TTC549 (cell line): Measurements from ENCODE around the gene FBXO33.
A peak's percentile ranks its signal among the peaks of the same experiment; 100 is the strongest.

ENCODE experiments used
- FAIRE-seq: peaks from 2 replicates; lab custom pipeline; 2012; peaks lifted over from hg19 to GRCh38; lab: Jason Lieb, UNC

Gene FBXO33

DNA sequence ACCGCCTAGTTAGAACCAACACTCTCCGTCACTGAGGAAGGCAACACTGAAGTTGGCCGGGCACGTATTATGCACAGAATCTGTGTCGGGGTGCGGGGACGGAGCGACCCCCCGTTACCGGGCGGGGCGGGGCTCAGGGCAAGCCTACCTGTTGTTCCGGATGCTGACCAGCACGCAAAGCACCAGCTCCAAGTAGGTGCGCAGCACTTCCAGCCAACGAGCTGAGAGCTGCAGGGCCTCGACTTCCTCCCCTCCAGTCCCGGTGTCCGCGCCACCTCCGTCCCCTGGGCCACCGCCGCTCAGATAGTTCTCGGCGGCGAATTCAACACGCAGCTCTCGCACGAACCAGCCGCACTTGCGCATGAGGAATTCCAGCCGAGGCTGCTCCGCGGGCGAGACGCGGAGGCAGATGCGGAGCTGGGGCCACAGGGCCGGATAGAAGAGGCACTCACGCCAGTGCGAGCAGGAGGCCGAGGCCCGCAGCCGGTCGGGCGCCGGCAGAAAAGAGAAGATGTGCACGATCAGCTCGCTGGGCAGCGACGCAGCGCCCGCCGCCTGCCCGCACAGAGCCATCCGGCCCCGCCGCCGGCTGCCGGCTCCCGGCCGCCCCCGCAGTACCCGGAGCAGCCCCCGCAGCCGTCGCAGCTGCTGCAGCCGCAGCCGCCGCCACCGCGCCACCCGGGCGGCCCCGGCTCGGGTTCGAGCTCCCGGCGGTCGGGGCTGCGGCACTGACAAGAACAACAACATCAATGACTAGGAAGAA, 636 bp downstream of the FBXO33 start:
- FAIRE-seq, result no peak

- no peak for FAIRE-seq
Observed at GRCh38 chr14:39430762-39431415, 1.3 kb downstream of the FBXO33 start.

- FAIRE-seq, result no peak
Observed at GRCh38 chr14:39428118-39428517, 4.1 kb downstream of the FBXO33 start.

GRCh38 chr14:39426605-39427004, 5.6 kb downstream of the FBXO33 start:
- no peak for FAIRE-seq

GRCh38 chr14:39425947-39426346, 6.3 kb downstream of the FBXO33 start:
- FAIRE-seq, result peak; percentile 23

DNA sequence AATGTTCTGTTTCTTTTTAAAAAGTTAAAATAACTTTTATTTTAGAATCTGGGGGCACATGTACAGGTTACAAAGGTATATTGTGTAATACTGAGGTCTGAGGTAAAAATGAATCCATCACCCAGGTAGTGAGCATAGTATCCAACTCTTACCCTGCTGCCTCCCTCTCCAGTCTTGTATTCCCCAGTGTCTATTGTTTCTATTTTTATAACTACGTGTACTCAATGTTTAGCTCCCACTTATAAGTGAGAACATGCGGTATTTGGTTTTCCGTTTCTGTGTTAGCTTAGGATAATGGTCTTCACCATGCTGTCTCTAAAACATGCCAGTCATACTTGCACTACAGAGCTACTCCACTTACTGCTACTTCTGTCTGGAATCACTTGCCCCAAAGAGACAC, 8.4 kb downstream of the FBXO33 start:
- no peak for FAIRE-seq

- FAIRE-seq, result no peak
Observed at GRCh38 chr14:39422243-39422642, 10.0 kb downstream of the FBXO33 start.

DNA sequence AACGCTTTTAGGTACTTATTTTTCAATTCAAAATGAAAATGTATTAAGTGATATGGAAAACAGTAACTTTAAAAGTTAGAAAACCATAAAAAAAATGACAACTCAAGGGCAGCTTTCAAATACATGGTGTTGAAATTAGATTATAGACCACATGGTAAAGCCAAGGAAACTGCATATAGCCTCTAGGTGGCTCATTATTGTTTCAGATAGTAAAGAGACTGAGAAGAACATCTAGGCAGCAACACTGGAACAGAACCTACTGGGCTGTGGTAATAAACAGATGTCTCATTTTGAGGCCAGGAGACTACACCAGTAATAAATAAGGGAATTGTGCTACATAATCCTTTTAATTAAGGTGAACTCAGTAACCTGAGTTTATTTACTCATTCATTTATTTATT, 13.0 kb downstream of the FBXO33 start:
- no peak for FAIRE-seq

GRCh38 chr14:39417014-39417413, 15.2 kb downstream of the FBXO33 start:
- no peak for FAIRE-seq

DNA sequence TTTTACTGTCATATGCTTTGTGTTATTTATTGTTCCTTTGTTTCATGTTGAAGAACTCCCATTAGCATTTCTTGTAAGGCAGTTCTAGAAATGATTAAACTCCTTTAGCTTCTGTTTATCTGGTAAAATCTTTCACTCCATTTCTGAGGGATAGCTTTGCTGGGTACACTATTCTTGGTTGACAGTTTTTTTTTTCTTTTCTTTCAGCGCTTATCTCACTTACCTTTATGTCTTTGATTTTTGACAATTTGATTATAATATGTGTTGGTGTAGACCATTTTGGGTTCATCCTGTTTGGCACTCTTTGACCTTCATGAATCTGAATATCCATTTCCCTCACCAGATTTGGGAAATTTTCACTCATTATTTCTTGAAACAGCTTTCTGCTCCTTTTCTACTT, 16.2 kb downstream of the FBXO33 start:
- no peak for FAIRE-seq

DNA sequence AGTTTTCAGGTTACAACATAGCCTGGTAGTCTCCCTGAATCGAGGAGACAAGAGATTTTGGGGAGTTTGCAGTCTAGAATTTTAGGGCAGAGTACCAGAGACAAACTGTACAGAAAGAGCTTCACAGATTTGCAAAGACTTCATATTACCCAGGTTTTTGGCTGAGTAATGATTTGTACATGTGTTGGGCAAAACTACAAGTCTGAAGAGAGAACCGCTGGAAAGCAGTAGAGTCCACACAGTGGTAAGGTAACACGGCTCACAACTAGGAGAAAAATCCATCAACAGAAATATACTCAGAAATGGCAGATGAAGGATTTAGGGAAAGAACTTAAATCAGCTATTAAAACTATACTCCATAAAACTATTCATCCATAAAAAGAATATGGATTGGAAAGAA, 25.7 kb downstream of the FBXO33 start:
- FAIRE-seq, result no peak

DNA sequence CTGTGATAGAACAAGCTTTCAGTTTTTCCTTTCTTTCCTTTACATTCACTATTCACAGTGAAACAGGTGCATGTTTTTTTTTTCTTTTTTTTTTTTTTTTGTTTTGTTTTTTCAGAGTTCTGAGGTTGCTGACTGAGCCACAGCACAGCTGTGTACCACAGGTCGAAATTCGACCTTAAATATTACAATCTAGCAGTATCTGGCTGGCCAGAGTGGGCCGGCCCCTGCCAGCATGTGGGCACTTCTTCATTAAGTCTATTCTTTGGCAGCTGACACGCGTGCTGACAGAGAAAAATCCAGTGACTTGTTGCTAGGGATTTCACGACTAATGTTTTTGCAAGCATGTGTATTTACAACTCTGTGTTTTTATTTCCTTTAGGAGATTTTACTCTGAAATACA, 33.9 kb downstream of the FBXO33 start:
- no peak for FAIRE-seq

DNA sequence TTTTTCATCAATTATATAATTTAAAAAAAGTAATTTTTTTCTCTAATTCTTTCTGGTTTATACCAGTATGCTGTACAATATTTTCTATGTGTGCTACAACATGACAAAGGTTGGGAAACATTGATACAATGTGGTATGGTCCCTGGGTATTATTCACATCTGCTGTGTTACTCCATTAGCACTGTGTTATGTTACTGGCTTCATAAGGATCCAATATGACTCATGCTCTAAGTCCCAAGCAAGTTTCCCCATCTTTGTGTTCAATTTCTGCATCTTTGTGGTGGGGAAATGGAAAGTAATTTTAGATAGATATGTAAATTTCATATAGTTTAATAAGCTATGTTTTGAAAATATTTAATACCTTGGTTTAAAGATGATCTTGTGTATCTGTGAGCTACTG, 35.8 kb downstream of the FBXO33 start:
- no peak for FAIRE-seq

DNA sequence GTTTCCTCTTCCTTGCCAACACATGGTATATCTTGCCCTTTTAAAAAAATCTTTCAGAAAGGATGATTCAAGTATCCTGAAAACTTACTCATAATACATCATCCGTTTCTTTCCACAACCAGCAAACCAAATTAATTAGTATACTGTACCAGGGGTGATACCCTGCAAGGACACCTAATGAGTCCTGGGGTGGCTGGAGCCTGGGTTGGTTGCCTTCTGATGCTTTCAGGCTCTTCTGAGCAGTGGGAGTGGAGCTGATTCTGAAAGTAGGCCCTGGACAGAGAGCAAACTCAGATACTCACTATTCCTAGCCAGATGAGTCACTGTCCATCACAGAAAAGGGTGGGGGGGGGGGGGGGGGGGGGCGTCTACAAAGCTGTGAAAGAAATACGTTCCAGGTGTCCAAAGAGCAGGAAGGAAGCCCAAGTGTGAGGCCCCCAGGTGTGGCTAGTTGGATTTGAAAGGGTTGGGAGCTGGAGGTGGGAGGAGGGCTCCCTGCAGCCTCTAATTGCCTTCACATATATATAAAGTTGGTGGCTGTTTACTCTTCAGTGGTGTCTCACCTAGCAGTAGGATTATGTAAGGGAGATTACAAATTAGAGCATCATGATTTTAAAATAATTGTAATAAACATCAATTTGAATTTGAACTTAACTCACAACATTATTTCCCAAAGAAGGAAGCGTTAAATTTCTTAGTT, 36.5 kb downstream of the FBXO33 start:
- no peak for FAIRE-seq

- no peak for FAIRE-seq
Observed at GRCh38 chr14:39393289-39393688, 38.9 kb downstream of the FBXO33 start.

DNA sequence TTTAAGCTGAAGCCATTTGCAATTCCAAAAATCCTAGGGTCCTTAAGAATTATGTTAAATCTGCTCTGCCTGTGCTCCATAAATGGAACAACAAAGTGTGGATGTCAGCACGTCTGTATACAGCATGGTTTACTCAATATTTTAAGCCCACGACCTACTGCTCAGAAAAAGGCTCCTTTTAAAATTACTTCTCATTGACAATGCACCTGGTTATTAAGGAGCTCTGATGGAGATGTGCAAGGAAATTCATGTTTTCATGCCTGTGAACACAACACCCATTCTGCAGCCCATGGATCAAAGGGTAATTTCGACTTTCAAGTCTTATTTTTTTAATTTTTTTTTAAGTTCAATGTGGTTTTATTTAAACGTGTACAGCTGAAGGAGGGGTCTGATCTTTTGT, 48.1 kb downstream of the FBXO33 start:
- no peak for FAIRE-seq

GRCh38 chr14:39383741-39384140, 48.5 kb downstream of the FBXO33 start:
- FAIRE-seq, result no peak

- FAIRE-seq, result no peak
Observed at GRCh38 chr14:39383026-39383660, 49.1 kb downstream of the FBXO33 start.

DNA sequence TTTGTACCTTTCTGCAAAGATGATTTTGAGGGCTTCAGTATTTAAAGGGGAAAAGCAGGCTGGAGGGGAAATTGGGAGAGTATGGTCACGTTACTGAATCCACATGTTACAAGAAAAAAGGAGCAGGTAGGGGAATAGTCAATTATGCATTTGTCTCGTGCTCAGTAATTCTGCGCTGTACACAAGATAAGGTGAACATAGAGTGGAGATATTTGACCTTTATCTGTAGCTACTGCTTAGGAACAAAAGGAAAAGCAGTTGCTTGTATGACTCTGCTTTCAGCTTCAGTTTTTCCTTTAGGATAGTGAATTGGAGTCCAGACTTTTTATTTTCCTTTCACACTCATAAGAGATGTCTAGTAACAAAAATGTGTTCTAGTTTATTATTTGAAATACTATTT, 49.8 kb downstream of the FBXO33 start:
- FAIRE-seq, result no peak

DNA sequence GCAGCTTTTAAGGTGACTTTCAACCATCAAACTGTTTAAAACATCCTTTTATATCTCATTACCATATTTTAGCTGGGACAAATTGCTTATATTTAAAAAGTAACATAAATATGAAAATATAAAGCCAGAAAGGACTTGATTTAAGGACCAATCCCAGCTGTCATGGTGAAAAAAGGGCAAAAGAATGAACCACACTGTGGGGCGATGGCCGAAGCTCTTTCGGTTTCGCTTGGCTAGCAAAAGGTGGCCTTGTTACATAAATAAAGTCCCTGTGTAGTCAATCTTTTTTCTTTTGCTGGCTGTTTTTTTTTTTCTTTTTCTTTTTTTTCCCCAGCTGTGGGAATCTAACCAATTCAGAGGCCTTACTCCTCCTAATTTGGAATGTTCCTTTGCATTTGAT, 50.9 kb downstream of the FBXO33 start:
- FAIRE-seq, result no peak

GRCh38 chr14:39376667-39377403, 55.4 kb downstream of the FBXO33 start:
- FAIRE-seq, result no peak

DNA sequence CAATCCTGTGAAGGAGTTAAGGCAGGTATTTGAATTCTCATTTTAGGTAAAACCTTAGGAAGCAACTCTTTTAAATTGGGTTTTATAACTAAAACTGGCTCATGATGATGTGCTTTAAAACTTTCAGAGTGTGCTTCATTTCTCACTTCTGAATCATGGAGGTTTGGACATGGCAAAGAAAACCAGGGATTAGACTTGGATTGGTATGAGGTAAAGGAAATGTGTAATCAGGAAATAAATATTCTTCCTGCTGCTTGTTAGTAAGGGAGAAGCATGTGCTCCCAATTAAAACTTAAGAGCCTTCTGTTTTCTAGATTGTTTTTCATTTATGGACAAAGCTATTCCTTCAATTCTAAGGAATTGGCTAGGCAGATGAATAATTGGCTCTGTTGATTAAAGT, 57.4 kb downstream of the FBXO33 start:
- no peak for FAIRE-seq
